Effector memory CD8-positive, alpha-beta T cell (primary cell): Measurements from ENCODE around the gene USP24.

Experiments used
- ATAC-seq: fragments of 150-1000 bp; cut with Tn5 transposase; replicated peaks from 2 replicates; pipeline ENCODE4 v1.10.0; 2021; ENCODE audit warnings: mild to moderate bottlenecking, moderate library complexity
- DNase-seq, 3 experiments: peaks; one replicate each; pipeline ENCODE4 v3.0.0; 2021
- H3K27ac Mint-ChIP-seq, 2 donors: one replicate each; pipeline ENCODE4 v1.8.0; 2022; ENCODE audit warnings: mild to moderate bottlenecking in 2 of 2, mixed read lengths in 2 of 2, moderate library complexity in 2 of 2
- H3K27me3 Mint-ChIP-seq, 2 donors: one replicate each; pipeline ENCODE4 v1.8.0; 2022; ENCODE audit warnings: mixed read lengths in 2 of 2
- H3K36me3 Mint-ChIP-seq: one replicate; pipeline ENCODE4 v1.8.0; 2022; ENCODE audit warnings: mild to moderate bottlenecking, moderate library complexity, mixed read lengths; ENCODE audit not compliant: insufficient read depth
- H3K4me1 Mint-ChIP-seq, 2 donors: one replicate each; pipeline ENCODE4 v1.8.0; 2022; ENCODE audit warnings: low read depth in 2 of 2, mixed read lengths in 2 of 2
- H3K4me3 Mint-ChIP-seq, 2 donors: one replicate each; pipeline ENCODE4 v1.8.0; 2022; ENCODE audit warnings: mild to moderate bottlenecking in 2 of 2, mixed read lengths in 2 of 2, moderate library complexity in 2 of 2
- H3K9me3 Mint-ChIP-seq, 2 donors: one replicate each; pipeline ENCODE4 v1.8.0; 2022; ENCODE audit warnings: mixed read lengths in 2 of 2

USP24 gene

DNA sequence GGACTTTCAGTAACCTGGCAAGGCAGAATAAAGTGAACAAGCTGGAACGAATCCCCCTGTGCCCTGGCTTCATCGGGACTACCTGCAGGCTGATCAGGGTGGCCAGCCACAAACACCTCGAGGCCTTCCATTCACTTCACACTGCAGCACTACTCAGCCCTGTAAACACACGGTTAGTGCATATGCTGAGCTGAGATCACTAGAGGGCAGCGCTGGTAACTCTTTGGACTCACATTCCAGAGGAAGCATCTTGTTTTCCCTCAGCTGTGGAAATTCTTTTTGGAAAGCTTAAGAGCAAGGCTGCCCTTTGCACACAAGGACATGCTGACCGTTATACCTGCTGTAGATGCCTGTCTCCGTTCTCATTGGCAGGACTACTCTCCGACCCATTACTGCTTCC lies 143.7 kb downstream of the USP24 start:
- H3K4me1 Mint-ChIP-seq = peaks cover 0 to 7% of the 10 kb centered on the region in 2 donors
- H3K27ac Mint-ChIP-seq = peak overlapping the region in 1 of 2 donors; percentile 88
- H3K27me3 Mint-ChIP-seq = no peaks in the 10 kb centered on the region
- no peak overlapping the region for H3K4me3 Mint-ChIP-seq
- H3K9me3 Mint-ChIP-seq = no peaks in the 10 kb centered on the region
- DNase-seq (no peak), ATAC-seq (no peak)
- H3K36me3 Mint-ChIP-seq = peaks cover 90% of the 10 kb centered on the region

- H3K9me3 Mint-ChIP-seq = no peaks in the 10 kb centered on the region
- no peak overlapping the region for H3K4me3 Mint-ChIP-seq
- ATAC-seq = no peak
- H3K36me3 Mint-ChIP-seq = peaks cover 84% of the 10 kb centered on the region
- DNase-seq = no peak
- H3K27me3 Mint-ChIP-seq = no peaks in the 10 kb centered on the region
- peak overlapping the region; percentile 75 to 83 for H3K27ac Mint-ChIP-seq
- peaks cover 0 to 4% of the 10 kb centered on the region in 2 donors for H3K4me1 Mint-ChIP-seq
These were observed 144.6 kb downstream of the USP24 start for GRCh38 chr1:55070293-55071164.

- Mint-ChIP-seq H3K27me3 (no peaks in the 10 kb centered on the region), H3K4me3 (no peak overlapping the region), H3K27ac (peak overlapping the region; percentile 75 to 83), H3K9me3 (no peaks in the 10 kb centered on the region), H3K4me1 (peaks cover 0 to 4% of the 10 kb centered on the region in 2 donors), H3K36me3 (peaks cover 73% of the 10 kb centered on the region)
- no peak for DNase-seq
- ATAC-seq = no peak
These were observed 145.9 kb downstream of the USP24 start for GRCh38 chr1:55069280-55069679.

- H3K4me3 Mint-ChIP-seq = no peak overlapping the region
- no peak for DNase-seq
- no peaks in the 10 kb centered on the region for H3K27me3 Mint-ChIP-seq
- H3K4me1 Mint-ChIP-seq = peaks cover 0 to 4% of the 10 kb centered on the region in 2 donors
- H3K36me3 Mint-ChIP-seq = peaks cover 67% of the 10 kb centered on the region
- H3K27ac Mint-ChIP-seq = peak overlapping the region in 1 of 2 donors; percentile 83
- H3K9me3 Mint-ChIP-seq = no peaks in the 10 kb centered on the region
- ATAC-seq = no peak
These were observed 146.5 kb downstream of the USP24 start for GRCh38 chr1:55068638-55069037.

- DNase-seq (no peak), ATAC-seq (no peak)
- Mint-ChIP-seq H3K9me3 (no peaks in the 10 kb centered on the region), H3K27me3 (no peaks in the 10 kb centered on the region), H3K36me3 (peaks cover 60% of the 10 kb centered on the region), H3K27ac (no peak overlapping the region), H3K4me1 (peaks cover 0 to 4% of the 10 kb centered on the region in 2 donors), H3K4me3 (no peak overlapping the region)
These were observed 147.2 kb downstream of the USP24 start for GRCh38 chr1:55067914-55068313.

GRCh38 chr1:55067022-55067778 lies 148.0 kb downstream of the USP24 start:
- Mint-ChIP-seq H3K4me1 (peaks cover 0 to 4% of the 10 kb centered on the region in 2 donors), H3K27me3 (no peaks in the 10 kb centered on the region), H3K27ac (peak overlapping the region; percentile 33 to 47), H3K4me3 (no peak overlapping the region), H3K9me3 (no peaks in the 10 kb centered on the region), H3K36me3 (peaks cover 55% of the 10 kb centered on the region)
- no peak for ATAC-seq
- no peak for DNase-seq

DNA sequence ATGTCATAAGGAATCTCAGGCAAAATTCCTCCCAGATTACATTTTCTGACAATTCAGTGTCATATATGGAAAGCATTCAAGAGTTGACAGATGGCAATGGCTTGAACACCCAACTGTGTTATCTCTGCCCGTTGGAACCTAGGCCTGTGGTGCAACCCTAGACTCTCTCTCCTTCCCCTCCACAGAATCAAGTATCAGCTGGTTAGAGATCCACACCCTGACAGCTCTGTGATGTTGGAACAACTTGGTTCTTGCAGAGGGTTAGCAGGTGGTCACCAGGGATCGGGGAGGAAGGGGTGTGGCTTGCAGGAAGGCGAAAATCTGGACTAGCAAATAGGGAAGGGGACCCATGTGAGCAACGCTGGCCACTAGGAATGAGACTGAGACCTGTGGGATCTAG lies 149.5 kb downstream of the USP24 start:
- Mint-ChIP-seq H3K9me3 (no peaks in the 10 kb centered on the region), H3K4me3 (no peak overlapping the region), H3K36me3 (peaks cover 40% of the 10 kb centered on the region), H3K27me3 (no peaks in the 10 kb centered on the region), H3K27ac (no peak overlapping the region), H3K4me1 (peaks cover 3 to 4% of the 10 kb centered on the region in 2 donors)
- no peak for DNase-seq
- ATAC-seq = no peak

DNA sequence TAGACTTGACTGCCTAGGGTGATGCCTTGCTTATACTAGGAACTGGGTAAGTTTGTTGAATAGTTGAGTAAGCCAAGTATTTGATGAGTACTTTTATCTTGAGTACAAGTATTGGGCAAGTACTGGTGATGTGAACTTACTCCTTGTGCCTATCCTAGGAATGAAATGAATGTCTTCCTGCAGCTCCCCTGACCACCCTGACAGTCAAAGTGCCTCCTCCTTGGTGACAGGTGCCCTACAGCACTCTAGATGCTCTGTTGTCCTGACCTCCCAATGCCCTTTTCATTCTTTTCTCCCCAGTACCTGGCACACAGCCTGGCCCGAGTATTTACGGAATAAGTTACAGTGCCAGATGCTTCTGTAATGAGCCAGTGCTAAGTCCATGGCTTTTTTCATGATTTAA lies 150.3 kb downstream of the USP24 start:
- Mint-ChIP-seq H3K36me3 (peaks cover 32% of the 10 kb centered on the region), H3K9me3 (no peaks in the 10 kb centered on the region), H3K4me3 (no peak overlapping the region), H3K4me1 (peaks cover 4 to 6% of the 10 kb centered on the region in 2 donors), H3K27me3 (no peaks in the 10 kb centered on the region), H3K27ac (no peak overlapping the region)
- DNase-seq (no peak), ATAC-seq (no peak)

GRCh38 chr1:55064071-55064581 lies 151.0 kb downstream of the USP24 start:
- ATAC-seq (no peak), DNase-seq (no peak)
- Mint-ChIP-seq H3K4me3 (no peak overlapping the region), H3K27me3 (no peaks in the 10 kb centered on the region), H3K36me3 (peaks cover 25% of the 10 kb centered on the region), H3K9me3 (no peaks in the 10 kb centered on the region), H3K27ac (no peak overlapping the region), H3K4me1 (peaks cover 4 to 6% of the 10 kb centered on the region in 2 donors)

- Mint-ChIP-seq H3K27me3 (no peaks in the 10 kb centered on the region), H3K4me3 (no peak overlapping the region), H3K27ac (no peak overlapping the region), H3K4me1 (peaks cover 0 to 6% of the 10 kb centered on the region in 2 donors), H3K36me3 (peaks cover 19% of the 10 kb centered on the region), H3K9me3 (no peaks in the 10 kb centered on the region)
- DNase-seq (no peak), ATAC-seq (no peak)
These were observed 151.6 kb downstream of the USP24 start for GRCh38 chr1:55063577-55063942.

DNA sequence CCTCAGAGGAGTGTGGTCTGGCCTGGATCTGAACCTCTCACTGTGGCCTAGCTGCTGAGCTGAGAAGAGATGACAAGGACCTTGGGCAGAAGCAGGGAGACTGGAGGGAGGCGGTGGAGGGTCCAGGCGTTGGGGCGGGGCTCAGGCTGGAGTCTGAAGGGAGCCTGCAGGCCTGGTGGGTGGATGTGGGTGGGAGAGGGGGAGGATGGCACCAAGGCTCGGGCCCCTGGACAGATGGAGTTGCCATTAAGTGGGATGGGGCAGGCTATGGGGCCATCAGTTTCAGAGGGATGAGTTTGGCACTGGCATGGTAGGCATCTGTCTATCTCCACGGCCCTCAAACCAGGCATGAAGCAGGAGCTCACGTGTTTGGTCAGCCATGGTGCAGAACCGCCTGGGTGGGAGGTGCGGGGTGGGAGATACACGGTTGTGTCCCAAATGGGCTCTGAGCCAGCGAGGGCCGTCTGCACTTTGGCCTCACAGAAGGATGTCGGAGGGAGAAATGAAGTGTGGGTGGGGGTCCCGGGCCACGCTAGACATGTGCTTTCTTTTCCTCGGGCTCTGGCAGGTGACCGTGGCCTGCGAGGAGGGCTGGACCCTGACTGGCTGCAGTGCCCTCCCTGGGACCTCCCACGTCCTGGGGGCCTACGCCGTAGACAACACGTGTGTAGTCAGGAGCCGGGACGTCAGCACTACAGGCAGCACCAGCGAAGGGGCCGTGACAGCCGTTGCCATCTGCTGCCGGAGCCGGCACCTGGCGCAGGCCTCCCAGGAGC lies 152.2 kb downstream of the USP24 start:
- Mint-ChIP-seq H3K4me3 (no peak overlapping the region), H3K27me3 (no peaks in the 10 kb centered on the region), H3K9me3 (no peaks in the 10 kb centered on the region), H3K4me1 (peaks cover 0 to 6% of the 10 kb centered on the region in 2 donors), H3K27ac (peak overlapping the region in 1 of 2 donors; percentile 46), H3K36me3 (peaks cover 15% of the 10 kb centered on the region)
- DNase-seq (no peak), ATAC-seq (no peak)

DNA sequence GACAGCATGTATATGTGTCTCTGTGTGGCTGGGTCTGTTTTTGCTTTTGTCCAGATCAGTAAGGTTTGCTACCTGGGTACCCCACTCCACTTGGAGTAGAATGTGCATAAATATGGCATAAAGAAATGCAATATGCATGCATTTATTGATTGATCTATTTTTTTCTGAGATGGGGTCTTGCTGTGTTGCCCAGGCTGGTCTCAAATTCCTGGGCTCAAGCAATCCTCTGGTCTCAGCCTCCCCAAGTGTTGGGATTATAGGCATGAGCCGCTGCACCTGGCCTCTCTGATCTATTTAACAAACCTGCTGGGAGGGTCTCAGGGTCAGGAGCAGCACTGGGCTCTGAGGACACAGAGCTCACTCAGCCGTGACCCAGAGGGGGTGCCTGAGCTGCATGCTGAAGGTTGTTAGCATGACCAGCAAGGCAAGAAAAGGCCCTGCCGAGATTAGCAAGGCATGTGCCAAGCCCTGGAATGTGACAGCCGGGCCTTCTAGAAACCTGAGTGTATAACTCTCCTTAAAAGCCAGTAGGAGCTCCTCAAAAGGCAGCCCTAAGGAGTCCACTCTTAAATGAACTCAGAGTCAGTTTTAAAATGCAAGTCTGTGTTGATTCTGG lies 153.3 kb downstream of the USP24 start:
- no peaks in the 10 kb centered on the region for H3K27me3 Mint-ChIP-seq
- H3K36me3 Mint-ChIP-seq = peaks cover 6% of the 10 kb centered on the region
- no peaks in the 10 kb centered on the region for H3K9me3 Mint-ChIP-seq
- no peak overlapping the region for H3K27ac Mint-ChIP-seq
- H3K4me3 Mint-ChIP-seq = no peak overlapping the region
- no peak for DNase-seq
- peaks cover 0 to 6% of the 10 kb centered on the region in 2 donors for H3K4me1 Mint-ChIP-seq
- ATAC-seq = no peak
